GM12873 (cell line): Measurements from ENCODE around the gene RGS12.

ENCODE experiments used
- CTCF ChIP-seq: IDR thresholded peaks from 2 replicates; pipeline ENCODE4 v1.5.1; 2012; ENCODE audit warnings: low read depth, mild to moderate bottlenecking, moderate library complexity, low read length, control low read depth; ENCODE audit not compliant: insufficient read depth; ENCODE audit errors: missing control alignments

The RGS12 gene

GRCh38 chr4:3251691-3252479, 40.9 kb upstream of the RGS12 start:
- no peak for TF ChIP-seq CTCF

GRCh38 chr4:3252480-3252828, 40.4 kb upstream of the RGS12 start:
- no peak for TF ChIP-seq CTCF

- no peak for TF ChIP-seq CTCF
These were observed 39.8 kb upstream of the RGS12 start for GRCh38 chr4:3252831-3253641.

GRCh38 chr4:3253808-3254207, 39.0 kb upstream of the RGS12 start:
- TF ChIP-seq CTCF: no peak

- no peak for TF ChIP-seq CTCF
These were observed 38.3 kb upstream of the RGS12 start for GRCh38 chr4:3254302-3255131.

- TF ChIP-seq CTCF: no peak
These were observed 37.1 kb upstream of the RGS12 start for GRCh38 chr4:3255611-3256186.
